ENCODE results near the gene ATRAID.

Gene ATRAID

DNA sequence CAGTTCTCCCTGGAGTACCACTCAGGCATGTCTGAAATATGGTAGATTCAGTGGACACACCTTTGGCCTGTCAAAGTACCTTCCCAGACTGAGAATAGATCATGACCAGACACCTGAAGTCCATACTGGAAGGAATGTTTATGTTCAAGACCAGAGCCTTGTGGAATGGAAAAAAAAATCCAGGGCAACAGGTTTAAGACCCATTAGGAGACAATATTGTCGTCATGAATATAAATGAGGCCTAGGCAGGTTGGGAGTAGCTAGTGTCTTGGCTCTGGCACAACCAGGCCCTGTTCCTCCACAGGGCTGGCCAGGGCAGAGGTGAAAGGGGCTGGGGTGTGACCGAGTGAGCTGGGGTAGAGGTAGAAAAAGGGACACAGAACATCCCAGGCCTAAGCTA lies 13.2 kb upstream of the ATRAID start:
- DNase-seq (ENCODE audit: insufficient read length) = no peak
- FAIRE-seq = no peak
- TF ChIP-seq POLR2AphosphoS5 (IDR thresholded peaks at IDR 0.05; ENCODE audit: low read depth, low read length) = no peak
- no peak for TF ChIP-seq POLR2A (IDR thresholded peaks at IDR 0.05; ENCODE audit: low read depth, low read length)
- TF ChIP-seq TAF1 (IDR thresholded peaks at IDR 0.05; ENCODE audit: borderline replicate concordance, low read depth, low read length) = no peak

GRCh38 chr2:27199241-27199640 lies 12.6 kb upstream of the ATRAID start:
- TF ChIP-seq POLR2A (IDR thresholded peaks at IDR 0.05; ENCODE audit: low read depth, low read length) = no peak; the same call in none of the 2 replicates
- TF ChIP-seq POLR2AphosphoS5 (IDR thresholded peaks at IDR 0.05; ENCODE audit: low read depth, low read length) = 0 out of 2 replicates have a peak, but pooled peaks have one; percentile 56
- no peak for DNase-seq (ENCODE audit: insufficient read length)
- FAIRE-seq = no peak

DNA sequence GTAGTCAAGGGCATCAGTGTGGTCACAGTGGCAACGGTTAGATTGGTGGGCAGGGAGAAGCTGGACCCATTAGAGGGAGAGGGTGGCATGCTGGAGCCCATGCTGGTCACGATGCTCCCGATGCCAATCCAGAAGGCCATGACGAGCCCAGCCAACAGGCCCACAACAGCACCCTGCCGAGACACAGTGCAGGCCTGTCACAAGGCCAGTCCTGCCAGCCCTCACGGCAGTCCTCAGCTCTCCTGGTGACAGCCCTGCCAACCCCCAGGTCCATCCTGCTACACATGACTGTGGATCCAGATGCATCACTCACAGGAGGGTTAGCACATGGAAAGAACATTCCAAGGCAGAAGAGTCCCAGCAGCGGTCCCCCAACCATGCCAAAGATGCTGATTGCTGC lies 10.2 kb upstream of the ATRAID start:
- TF ChIP-seq POLR2A (IDR thresholded peaks at IDR 0.05; ENCODE audit: low read depth, low read length) = no peak
- TF ChIP-seq POLR2AphosphoS5 (IDR thresholded peaks at IDR 0.05; ENCODE audit: low read depth, low read length) = no peak
- no peak for TF ChIP-seq TAF1 (IDR thresholded peaks at IDR 0.05; ENCODE audit: borderline replicate concordance, low read depth, low read length)
- DNase-seq (ENCODE audit: insufficient read length) (no peak), FAIRE-seq (no peak)

DNA sequence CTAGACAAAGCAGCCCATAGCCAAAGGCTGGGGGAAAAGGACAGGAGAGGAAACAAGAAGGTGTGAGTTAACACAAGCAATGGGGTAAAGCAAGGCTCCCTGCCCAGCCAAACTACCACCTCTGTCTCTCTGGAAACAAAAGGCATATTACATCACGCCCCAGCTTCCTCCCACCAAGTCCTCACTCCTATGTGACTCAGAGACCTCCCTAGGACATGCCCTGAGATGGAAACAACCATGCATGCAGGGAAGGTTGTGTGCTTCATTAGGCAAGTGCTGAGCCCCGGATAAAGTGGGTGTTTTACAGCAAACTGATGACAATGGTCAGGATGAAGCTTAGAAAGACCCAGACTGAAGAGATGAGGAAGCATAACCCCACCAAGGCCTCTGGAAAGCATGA lies 9.0 kb upstream of the ATRAID start:
- TF ChIP-seq TAF1 (IDR thresholded peaks at IDR 0.05; ENCODE audit: borderline replicate concordance, low read depth, low read length) (no peak), POLR2A (IDR thresholded peaks at IDR 0.05; ENCODE audit: low read depth, low read length) (no peak), POLR2AphosphoS5 (IDR thresholded peaks at IDR 0.05; ENCODE audit: low read depth, low read length) (no peak)
- FAIRE-seq (no peak), DNase-seq (ENCODE audit: insufficient read length) (no peak)

DNA sequence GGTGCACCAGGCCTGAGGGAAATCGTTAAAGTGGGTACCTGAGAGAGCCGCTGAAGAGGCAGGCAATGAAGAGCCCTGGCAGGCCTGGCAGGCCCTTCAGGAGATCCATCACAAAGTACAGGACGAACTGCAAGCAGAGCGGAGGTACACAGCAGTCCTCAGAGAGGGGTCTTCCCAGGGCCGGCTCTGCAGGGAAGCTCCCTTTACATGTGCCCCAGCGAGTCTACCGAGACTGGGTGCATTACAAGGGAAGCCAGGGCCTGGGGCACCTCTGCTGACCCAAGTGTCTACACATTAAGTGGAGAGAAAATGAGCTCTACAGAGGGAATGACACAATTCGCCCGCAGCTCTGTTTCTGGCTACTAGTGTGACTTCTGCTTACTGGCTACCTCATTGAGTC lies 8.1 kb upstream of the ATRAID start:
- FAIRE-seq (no peak), DNase-seq (ENCODE audit: insufficient read length) (no peak)
- no peak for TF ChIP-seq POLR2A (IDR thresholded peaks at IDR 0.05; ENCODE audit: low read depth, low read length)

- no peak for FAIRE-seq
These were observed 7.3 kb upstream of the ATRAID start for GRCh38 chr2:27204566-27204965.

DNA sequence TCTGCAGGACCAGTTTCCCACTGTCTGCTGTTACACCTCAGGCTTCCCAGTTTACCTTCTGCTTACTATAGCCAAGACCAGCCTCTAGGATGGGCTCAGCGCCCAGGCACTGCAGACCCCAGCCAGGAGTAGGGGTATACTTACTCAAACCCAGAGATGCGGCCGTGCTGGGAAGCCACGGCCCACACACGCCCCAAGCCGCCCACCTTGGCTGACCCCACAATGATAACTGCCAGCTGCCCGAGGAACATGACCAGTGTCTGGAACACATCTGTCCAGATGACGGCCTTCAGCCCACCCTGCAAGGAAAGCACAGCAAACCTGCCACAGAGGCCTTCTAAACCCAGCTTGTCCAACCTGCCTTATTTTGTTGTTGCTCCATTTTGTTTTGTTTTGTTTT lies 6.6 kb upstream of the ATRAID start:
- no peak for FAIRE-seq
- no peak for DNase-seq (ENCODE audit: insufficient read length)
- no peak for TF ChIP-seq TAF1 (IDR thresholded peaks at IDR 0.05; ENCODE audit: borderline replicate concordance, low read depth, low read length)
- TF ChIP-seq POLR2A (IDR thresholded peaks at IDR 0.05; ENCODE audit: low read depth, low read length) = no peak
- no peak for TF ChIP-seq POLR2AphosphoS5 (IDR thresholded peaks at IDR 0.05; ENCODE audit: low read depth, low read length)

More at GRCh38 chr2:27204566-27204965, 7.3 kb upstream of the ATRAID start:
- no peak for DNase-seq (ENCODE audit: insufficient read length)
- TF ChIP-seq POLR2AphosphoS5 (IDR thresholded peaks at IDR 0.05; ENCODE audit: low read depth, low read length) (no peak), POLR2A (IDR thresholded peaks at IDR 0.05; ENCODE audit: low read depth, low read length) (no peak), TAF1 (IDR thresholded peaks at IDR 0.05; ENCODE audit: borderline replicate concordance, low read depth, low read length) (no peak)

DNA sequence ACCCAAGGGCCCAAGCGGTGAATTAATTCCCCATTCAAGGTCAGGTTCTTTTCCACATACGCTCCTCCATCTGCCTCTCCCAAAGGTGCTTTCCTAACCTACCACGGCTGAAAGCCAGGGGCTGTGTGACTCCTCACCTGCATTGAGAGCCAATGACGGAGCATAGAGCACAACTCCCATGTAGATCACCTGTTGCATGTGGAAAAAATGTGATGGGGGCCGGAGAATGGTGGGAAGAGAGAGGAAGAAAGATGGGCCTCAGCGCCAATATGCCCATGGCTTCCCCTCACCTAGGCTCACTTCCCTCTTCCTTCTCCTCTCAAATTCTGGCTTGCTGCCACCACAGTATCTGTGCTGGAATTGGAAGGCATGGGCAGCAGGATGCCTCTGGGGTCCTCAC lies 5.5 kb upstream of the ATRAID start:
- no peak for TF ChIP-seq TAF1 (IDR thresholded peaks at IDR 0.05; ENCODE audit: borderline replicate concordance, low read depth, low read length)
- DNase-seq (ENCODE audit: insufficient read length) = no peak
- no peak for FAIRE-seq

DNA sequence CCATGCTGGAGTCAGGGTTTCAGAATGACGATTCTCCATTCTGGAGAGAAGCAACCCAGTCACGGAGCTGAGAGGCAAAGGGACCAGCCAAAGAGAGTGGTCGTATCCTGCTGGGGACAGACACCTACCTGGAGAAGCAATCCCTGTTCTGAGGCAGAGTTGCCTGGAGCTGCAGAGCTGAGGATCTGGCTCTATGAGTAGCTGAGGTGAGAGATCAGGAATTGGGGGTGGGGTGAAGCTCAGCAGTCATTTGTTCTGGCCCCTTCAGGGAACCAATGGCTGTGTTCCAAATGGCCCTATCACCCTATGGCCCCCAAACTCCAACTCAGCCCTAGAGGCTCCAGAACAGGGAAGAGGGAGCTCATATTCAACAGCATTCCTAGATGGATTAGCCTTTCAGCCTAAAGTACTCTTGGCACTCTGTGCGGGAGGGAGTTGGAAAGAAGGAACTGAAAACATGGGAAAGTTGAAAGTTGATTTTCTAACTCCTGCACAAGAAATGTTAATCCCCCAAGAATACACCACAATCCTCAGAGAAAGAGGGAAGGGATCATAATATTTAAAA lies 3.3 kb upstream of the ATRAID start:
- FAIRE-seq (no peak), DNase-seq (ENCODE audit: insufficient read length) (no peak)
- no peak for TF ChIP-seq TAF1 (IDR thresholded peaks at IDR 0.05; ENCODE audit: borderline replicate concordance, low read depth, low read length)
- no peak for TF ChIP-seq POLR2A (IDR thresholded peaks at IDR 0.05; ENCODE audit: low read depth, low read length)
- TF ChIP-seq POLR2AphosphoS5 (IDR thresholded peaks at IDR 0.05; ENCODE audit: low read depth, low read length) = no peak

- FAIRE-seq (no peak), DNase-seq (ENCODE audit: insufficient read length) (no peak)
- TF ChIP-seq POLR2AphosphoS5 (IDR thresholded peaks at IDR 0.05; ENCODE audit: low read depth, low read length) = no peak
- TF ChIP-seq TAF1 (IDR thresholded peaks at IDR 0.05; ENCODE audit: borderline replicate concordance, low read depth, low read length) = no peak
- no peak for TF ChIP-seq POLR2A (IDR thresholded peaks at IDR 0.05; ENCODE audit: low read depth, low read length)
These were observed 2.0 kb upstream of the ATRAID start for GRCh38 chr2:27209621-27210401.

- TF ChIP-seq POLR2A (IDR thresholded peaks at IDR 0.05; ENCODE audit: low read depth, low read length) (no peak), POLR2AphosphoS5 (IDR thresholded peaks at IDR 0.05; ENCODE audit: low read depth, low read length) (no peak), TAF1 (IDR thresholded peaks at IDR 0.05; ENCODE audit: borderline replicate concordance, low read depth, low read length) (no peak)
- peak; percentile 21 for FAIRE-seq
- no peak for DNase-seq (ENCODE audit: insufficient read length)
These were observed 449 bp upstream of the ATRAID start for GRCh38 chr2:27211241-27211942.
